ENCODE results near the gene INAFM2. TPM values are rescaled to one million over a fixed set of nuclear protein-coding genes. Genes with fewer than 3 reads are reported as not detected.

Gene INAFM2
- total RNA-seq, 1 experiment from 2014 or later, result 8.8 TPM

GRCh38 chr15:40314723-40315276 lies 8.7 kb upstream of the INAFM2 start:
- peaks cover 7 to 11% of the 10 kb centered on the region in 2 experiments; a peak in 3 of 4 replicates for H3K4me1 ChIP-seq (ENCODE audit: control insufficient read depth in 1 of 2, insufficient read depth in 2 of 2, low read length in 2 of 2)
- TF ChIP-seq ZFX (IDR thresholded peaks at IDR 0.05) (no peak), ZBTB33 (IDR thresholded peaks at IDR 0.05; ENCODE audit: extremely low read depth, insufficient replicate concordance, low read length) (no peak), ELF1 (IDR thresholded peaks at IDR 0.05; ENCODE audit: borderline replicate concordance, low read depth) (no peak), CTCF (IDR thresholded peaks at IDR 0.05 in 2 of 3, conservative IDR thresholded peaks at IDR 0.05 in 1 of 3; ENCODE audit: borderline replicate concordance in 1 of 3, insufficient read depth in 1 of 3, low read depth in 2 of 3, low read length in 2 of 3) (no peak), SP1 (IDR thresholded peaks at IDR 0.05; ENCODE audit: low read depth) (no peak)
- DNase-seq (ENCODE audit: low read depth, low spot score) (no peak), ATAC-seq (no peak; the same call in 1 of the 2 replicates)
- H3K27ac ChIP-seq (ENCODE audit: low read depth, low read length), result no peak overlapping the region
- POLR2A ChIA-PET, result no interaction called here
- no peak overlapping the region for H3K4me2 ChIP-seq (ENCODE audit: low read length)
- BruUV-seq (replicated peaks), result no TSS peak
- no peaks in the 10 kb centered on the region for H4K20me1 ChIP-seq (ENCODE audit: insufficient read depth)
- H3K9me3 ChIP-seq (ENCODE audit: control insufficient read depth in 1 of 2, insufficient read depth in 1 of 2, low read depth in 1 of 2, low read length in 2 of 2), result no peaks in the 10 kb centered on the region
- H3K36me3 ChIP-seq (ENCODE audit: control insufficient read depth in 1 of 2, insufficient read depth in 2 of 2, low read length in 2 of 2), result no peaks in the 10 kb centered on the region
- no peak overlapping the region for H3K4me3 ChIP-seq (replicated peaks in 1 of 2; ENCODE audit: low read depth in 1 of 2, low read length in 2 of 2)
- no peaks in the 10 kb centered on the region for H3K79me2 ChIP-seq (ENCODE audit: insufficient read depth, low read length)
- RAD21 ChIA-PET (ENCODE audit: low non-redundant PET in 1 of 2, low total read pairs in 2 of 2, uncharacterized antibody in 2 of 2, unreplicated experiment in 2 of 2), result interaction anchor here in 1 of 2 experiments (1.1 kb wide), 1 partner anchor 23 kb away, joined by 3 read pairs; no protein-coding TSS in a partner anchor
- H3K9me2 ChIP-seq (ENCODE audit: insufficient read depth), result no peaks in the 10 kb centered on the region
- intact Hi-C loops (cut with micrococcal nuclease), result loop anchor here (10.0 kb wide), 1 partner anchor 630 kb away; no protein-coding TSS in a partner anchor
- CTCF ChIA-PET, result interaction anchor here (9.7 kb wide), 1 partner anchor 36 kb away, joined by 134 read pairs; no protein-coding TSS in a partner anchor
- H3K9ac ChIP-seq (ENCODE audit: low read length), result no peak overlapping the region
- H3K27me3 ChIP-seq (ENCODE audit: insufficient read depth, low read length), result 0 out of 2 replicates have a peak, but pooled peaks cover 6% of the 10 kb centered on the region
- H2AFZ ChIP-seq (ENCODE audit: low read depth, low read length, poor library complexity, severe bottlenecking), result no peak overlapping the region

Data from HCT116 (cell line).